ENCODE measurements around the gene EEF2K. TPM values are rescaled to one million over a fixed set of nuclear protein-coding genes. Genes with fewer than 3 reads are reported as not detected.
A peak's percentile ranks its signal among the peaks of the same experiment; 100 is the strongest.

EEF2K gene
- polyA plus RNA-seq, 3 donors = 0.85 to 6.5 (median 1.7) TPM

DNA sequence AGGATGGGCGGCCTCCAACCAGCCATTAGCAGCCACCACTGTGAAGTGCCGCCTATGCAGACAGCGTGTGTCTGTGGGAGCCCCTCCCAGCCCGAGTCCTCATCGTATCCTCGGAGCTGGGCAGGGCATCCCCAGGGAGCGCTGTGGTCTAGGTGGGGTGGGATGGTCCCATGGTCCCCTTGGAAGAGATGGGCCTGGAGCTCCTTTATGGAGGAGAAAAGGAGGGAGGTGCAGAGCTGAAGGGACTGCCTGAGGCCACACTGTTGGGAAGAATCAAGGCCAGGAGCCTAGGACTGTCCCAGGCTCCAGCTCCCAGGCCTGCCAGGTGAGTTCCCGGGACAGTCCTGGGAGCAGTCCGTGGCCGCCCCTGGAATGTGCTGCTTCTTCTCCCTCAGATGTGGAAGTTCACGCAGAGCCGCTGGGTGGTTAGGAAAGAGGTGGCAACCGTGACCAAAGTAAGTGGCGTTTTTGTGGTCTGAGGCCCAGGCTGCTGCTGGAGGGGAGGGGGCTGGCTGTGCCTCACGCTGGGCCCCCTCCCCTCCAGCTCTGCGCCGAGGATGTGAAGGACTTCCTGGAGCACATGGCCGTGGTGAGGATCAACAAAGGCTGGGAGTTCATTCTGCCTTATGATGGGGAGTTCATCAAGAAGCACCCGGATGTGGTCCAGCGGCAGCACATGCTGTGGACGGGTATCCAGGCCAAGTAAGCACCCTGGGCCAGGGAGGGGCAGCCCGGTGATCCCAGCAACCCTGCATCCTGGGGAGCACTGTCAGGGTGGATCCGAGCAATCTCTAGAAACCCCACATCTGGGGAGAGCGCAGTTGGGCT, 118.1 kb downstream of the EEF2K start:
- 80% methylated on average over 15 of the region's 24 CpGs for WGBS (ENCODE audit: insufficient coverage)
- no peak for DNase-seq
- Histone ChIP-seq H4K20me1 (ENCODE audit: insufficient read depth, low read length) (peaks cover 14% of the 10 kb centered on the region), H3K27ac (ENCODE audit: low read depth in 1 of 2, low read length in 2 of 2) (no peak overlapping the region), H3K27me3 (ENCODE audit: control insufficient read depth in 2 of 2, insufficient read depth in 2 of 2, low read length in 2 of 2) (no peaks in the 10 kb centered on the region), H3K4me2 (replicated peaks; ENCODE audit: extremely low read depth, low read length, poor library complexity, severe bottlenecking) (no peak overlapping the region), H3K79me2 (ENCODE audit: insufficient read depth, low read length) (no peaks in the 10 kb centered on the region), H3K4me1 (ENCODE audit: control insufficient read depth in 1 of 2, insufficient read depth in 2 of 2, low read length in 2 of 2) (no peaks in the 10 kb centered on the region), H3K4me3 (replicated peaks in 1 of 3; ENCODE audit: low read depth in 2 of 3, low read length in 3 of 3) (no peak overlapping the region), H3K9ac (ENCODE audit: insufficient read depth, low read length, poor library complexity, severe bottlenecking) (no peak overlapping the region), H3K36me3 (replicated peaks in 1 of 2; ENCODE audit: control insufficient read depth in 1 of 2, insufficient read depth in 2 of 2, low read length in 2 of 2) (peaks cover 89 to 97% of the 10 kb centered on the region in 2 donors), H3K9me3 (replicated peaks in 1 of 2; ENCODE audit: control insufficient read depth in 1 of 2, insufficient read depth in 1 of 2, low read length in 2 of 2) (no peaks in the 10 kb centered on the region), H2AFZ (ENCODE audit: insufficient read depth, low read depth, low read length, poor library complexity, severe bottlenecking) (no peak overlapping the region)
- TF ChIP-seq, protein P1, sequence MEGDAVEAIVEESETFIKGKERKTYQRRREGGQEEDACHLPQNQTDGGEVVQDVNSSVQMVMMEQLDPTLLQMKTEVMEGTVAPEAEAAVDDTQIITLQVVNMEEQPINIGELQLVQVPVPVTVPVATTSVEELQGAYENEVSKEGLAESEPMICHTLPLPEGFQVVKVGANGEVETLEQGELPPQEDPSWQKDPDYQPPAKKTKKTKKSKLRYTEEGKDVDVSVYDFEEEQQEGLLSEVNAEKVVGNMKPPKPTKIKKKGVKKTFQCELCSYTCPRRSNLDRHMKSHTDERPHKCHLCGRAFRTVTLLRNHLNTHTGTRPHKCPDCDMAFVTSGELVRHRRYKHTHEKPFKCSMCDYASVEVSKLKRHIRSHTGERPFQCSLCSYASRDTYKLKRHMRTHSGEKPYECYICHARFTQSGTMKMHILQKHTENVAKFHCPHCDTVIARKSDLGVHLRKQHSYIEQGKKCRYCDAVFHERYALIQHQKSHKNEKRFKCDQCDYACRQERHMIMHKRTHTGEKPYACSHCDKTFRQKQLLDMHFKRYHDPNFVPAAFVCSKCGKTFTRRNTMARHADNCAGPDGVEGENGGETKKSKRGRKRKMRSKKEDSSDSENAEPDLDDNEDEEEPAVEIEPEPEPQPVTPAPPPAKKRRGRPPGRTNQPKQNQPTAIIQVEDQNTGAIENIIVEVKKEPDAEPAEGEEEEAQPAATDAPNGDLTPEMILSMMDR (IDR thresholded peaks at IDR 0.05) = no peak
- peaks cover 77 to 99% of the 10 kb centered on the region in 2 donors for H3K36me3 Mint-ChIP-seq
- H3K27me3 Mint-ChIP-seq (ENCODE audit: low read depth in 3 of 3) = peaks cover 0 to 2% (median 0%) of the 10 kb centered on the region in 3 donors
- no peak overlapping the region for H3K4me3 Mint-ChIP-seq
- no peaks in the 10 kb centered on the region for H3K4me1 Mint-ChIP-seq
- peak overlapping the region in 5 of 7 donors; percentile 31 to 65 (median 51) for H3K27ac Mint-ChIP-seq
- H3K9me3 Mint-ChIP-seq = no peaks in the 10 kb centered on the region
- intact Hi-C loops (cut with micrococcal nuclease) = loop anchor here in 1 of 2 donors (10.0 kb wide), 2 partner anchors 51 to 91 kb away; partner anchors contain the start of gene CDR2

DNA sequence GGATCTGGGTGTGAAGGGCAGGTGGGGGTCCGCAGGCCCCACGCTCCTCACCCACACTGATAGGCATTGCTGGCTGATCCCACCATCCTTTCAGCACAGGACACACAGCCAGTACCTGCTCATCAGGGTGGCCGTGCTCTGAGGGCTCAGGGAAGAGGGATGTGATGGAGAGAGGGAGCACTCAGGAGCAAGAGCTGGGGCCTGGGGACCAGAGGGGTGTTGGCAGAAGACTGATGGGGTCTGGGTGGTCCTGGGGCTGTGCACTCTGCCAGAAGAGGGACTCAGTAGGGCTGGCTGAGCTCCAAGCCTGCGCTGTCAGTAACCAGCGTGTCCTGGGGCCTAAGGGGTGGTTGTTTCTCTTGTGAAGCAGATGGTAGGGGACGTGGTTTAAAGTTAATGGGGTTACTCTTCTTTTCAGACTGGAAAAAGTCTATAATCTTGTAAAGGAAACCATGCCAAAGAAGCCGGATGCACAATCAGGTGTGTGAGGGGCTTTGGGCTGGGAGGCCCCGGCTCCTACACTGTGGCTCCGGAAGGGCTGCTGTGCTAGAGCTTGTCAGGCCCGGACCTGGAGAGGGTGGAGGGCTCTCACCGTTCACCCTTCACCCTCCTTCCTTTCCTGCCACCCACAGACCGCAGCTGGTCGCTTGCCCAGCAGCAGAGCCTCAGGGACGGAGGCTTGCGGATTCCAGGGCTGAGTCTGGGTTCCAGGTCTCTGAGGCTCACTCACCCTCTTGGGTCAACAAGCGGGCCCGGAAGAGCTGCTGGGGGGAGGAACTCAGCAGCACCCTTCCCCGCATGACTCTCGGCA, 118.9 kb downstream of the EEF2K start:
- H2AFZ ChIP-seq (ENCODE audit: insufficient read depth, low read depth, low read length, poor library complexity, severe bottlenecking) = no peak overlapping the region
- H4K20me1 ChIP-seq (ENCODE audit: insufficient read depth, low read length) = peaks cover 14% of the 10 kb centered on the region
- TF ChIP-seq, protein P1 (IDR thresholded peaks at IDR 0.05) = no peak
- H3K4me2 ChIP-seq (replicated peaks; ENCODE audit: extremely low read depth, low read length, poor library complexity, severe bottlenecking) = no peak overlapping the region
- no peak for DNase-seq
- Mint-ChIP-seq H3K4me1 (peaks cover 6% of the 10 kb centered on the region), H3K4me3 (no peak overlapping the region), H3K9me3 (no peaks in the 10 kb centered on the region), H3K27me3 (ENCODE audit: low read depth in 3 of 3) (peaks cover 0 to 2% (median 0%) of the 10 kb centered on the region in 3 donors), H3K36me3 (peaks cover 69 to 94% of the 10 kb centered on the region in 2 donors), H3K27ac (peak overlapping the region in 4 of 7 donors; percentile 13 to 57 (median 22))
- H3K4me3 ChIP-seq (replicated peaks in 1 of 3; ENCODE audit: low read depth in 2 of 3, low read length in 3 of 3) = no peak overlapping the region
- WGBS (ENCODE audit: insufficient coverage) = 98% methylated on average over 11 of the region's 19 CpGs
- H3K4me1 ChIP-seq (ENCODE audit: control insufficient read depth in 1 of 2, insufficient read depth in 2 of 2, low read length in 2 of 2) = peaks cover 2% of the 10 kb centered on the region in 2 donors
- H3K36me3 ChIP-seq (replicated peaks in 1 of 2; ENCODE audit: control insufficient read depth in 1 of 2, insufficient read depth in 2 of 2, low read length in 2 of 2) = peaks cover 83 to 96% of the 10 kb centered on the region in 2 donors
- intact Hi-C loops (cut with micrococcal nuclease) = loop anchor here in 1 of 2 donors (10.0 kb wide), 2 partner anchors 50 to 90 kb away; partner anchors contain the start of gene CDR2
- no peak overlapping the region for H3K27ac ChIP-seq (ENCODE audit: low read depth in 1 of 2, low read length in 2 of 2)
- no peaks in the 10 kb centered on the region for H3K27me3 ChIP-seq (ENCODE audit: control insufficient read depth in 2 of 2, insufficient read depth in 2 of 2, low read length in 2 of 2)
- H3K79me2 ChIP-seq (ENCODE audit: insufficient read depth, low read length) = no peaks in the 10 kb centered on the region
- H3K9me3 ChIP-seq (replicated peaks in 1 of 2; ENCODE audit: control insufficient read depth in 1 of 2, insufficient read depth in 1 of 2, low read length in 2 of 2) = no peaks in the 10 kb centered on the region
- H3K9ac ChIP-seq (ENCODE audit: insufficient read depth, low read length, poor library complexity, severe bottlenecking) = no peak overlapping the region

Measured in CD14-positive monocyte (primary cell).